HG03108 (cell line): Measurements from ENCODE around the gene BUD13.
"Not testable (repeated sequence)": the region's sequence is repeated elsewhere in the genome, so short reads cannot be mapped to it uniquely, and the experiment has no call there.

Source experiments
- ATAC-seq: cut with Tn5 transposase; IDR thresholded peaks from one replicate; pipeline ENCODE4 v1.9.1; 2021; ENCODE audit warnings: moderate library complexity; ENCODE audit not compliant: unreplicated experiment

The BUD13 gene

DNA sequence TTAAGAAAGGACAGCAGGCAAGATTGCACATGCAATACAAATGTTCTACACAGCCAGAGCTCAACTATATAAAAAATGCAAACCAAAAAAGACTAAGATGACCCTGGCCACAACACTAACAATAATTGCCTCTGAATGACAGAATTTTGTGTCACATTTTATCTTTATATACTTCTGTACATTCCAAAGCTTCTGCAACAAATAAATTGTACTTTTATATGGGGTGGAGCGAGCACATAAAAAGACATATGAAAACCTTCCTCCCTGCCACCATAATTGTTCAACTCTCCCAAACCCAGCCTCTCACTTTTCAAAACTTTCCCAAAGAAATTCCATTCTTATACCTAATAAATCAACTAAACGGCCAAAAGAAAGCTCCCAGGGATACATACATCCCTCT lies 10.7 kb downstream of the BUD13 start:
- ATAC-seq: no peak

DNA sequence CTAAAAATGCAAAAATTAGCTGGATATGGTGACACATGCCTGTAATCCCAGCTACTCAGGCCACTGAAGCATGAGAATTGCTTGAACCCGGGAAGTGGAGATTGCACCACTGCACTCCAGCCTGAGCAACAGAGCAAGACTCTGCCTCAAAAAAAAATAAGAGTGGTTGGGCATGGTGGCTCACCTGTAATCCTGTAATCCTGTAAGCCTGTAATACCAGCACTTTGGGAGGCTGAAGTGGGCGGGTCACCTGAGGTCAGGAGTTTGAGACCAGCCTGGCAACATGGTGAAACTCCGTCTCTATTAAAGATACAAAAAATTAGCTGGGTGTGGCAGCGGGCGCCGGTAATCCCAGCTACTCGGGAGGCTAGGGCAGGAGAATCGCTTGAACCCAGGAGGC lies 16.7 kb downstream of the BUD13 start:
- not testable (repeated sequence) for ATAC-seq

DNA sequence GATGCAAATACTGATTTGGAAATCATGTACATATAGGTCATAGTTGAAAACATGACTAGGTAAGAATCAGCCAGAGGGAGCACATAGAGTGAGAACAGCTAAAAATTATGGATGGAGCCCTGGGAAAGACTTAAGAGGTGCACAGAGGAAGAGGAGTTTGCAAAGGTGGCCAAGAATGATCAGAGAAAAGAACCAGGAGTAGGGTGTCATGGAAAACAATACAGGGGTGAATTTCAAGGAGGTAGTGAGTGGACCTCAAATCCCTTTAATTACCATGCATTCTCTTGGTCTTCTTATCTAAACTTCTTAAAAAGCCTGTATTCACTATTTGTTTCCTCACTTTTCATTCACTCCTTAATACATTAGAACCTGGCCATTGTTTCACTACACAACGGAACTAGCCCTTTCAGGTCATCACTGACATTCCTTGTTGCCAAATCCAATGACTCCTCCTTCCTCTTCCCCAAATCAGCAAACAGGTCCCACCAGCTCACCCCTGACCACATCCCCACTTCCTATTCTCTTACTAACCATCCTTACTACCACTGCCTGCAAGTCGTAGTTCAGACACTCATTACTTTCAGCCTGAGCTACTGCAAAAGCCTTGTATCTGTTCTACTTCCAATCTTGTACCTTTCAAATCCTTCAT lies 22.6 kb downstream of the BUD13 start:
- no peak for ATAC-seq

DNA sequence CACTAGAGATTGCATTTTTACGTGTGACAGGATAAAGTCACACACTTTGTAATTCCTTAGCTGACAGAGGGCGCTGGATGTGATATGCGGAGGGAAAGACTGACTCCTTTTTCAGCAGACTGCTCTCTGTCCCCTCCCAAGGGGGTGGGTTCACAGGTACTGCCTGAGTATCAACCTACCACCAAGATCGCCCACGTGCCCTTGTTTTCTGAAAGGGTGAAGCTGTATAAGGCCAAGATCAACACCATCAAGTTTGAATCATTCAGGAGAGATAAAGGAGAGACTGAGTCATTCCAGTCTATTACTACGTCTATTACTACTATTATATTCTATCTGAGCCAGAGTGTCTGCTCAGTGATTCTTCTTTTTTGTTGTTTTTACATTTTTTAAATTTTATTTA lies 30.7 kb downstream of the BUD13 start:
- ATAC-seq: no peak

DNA sequence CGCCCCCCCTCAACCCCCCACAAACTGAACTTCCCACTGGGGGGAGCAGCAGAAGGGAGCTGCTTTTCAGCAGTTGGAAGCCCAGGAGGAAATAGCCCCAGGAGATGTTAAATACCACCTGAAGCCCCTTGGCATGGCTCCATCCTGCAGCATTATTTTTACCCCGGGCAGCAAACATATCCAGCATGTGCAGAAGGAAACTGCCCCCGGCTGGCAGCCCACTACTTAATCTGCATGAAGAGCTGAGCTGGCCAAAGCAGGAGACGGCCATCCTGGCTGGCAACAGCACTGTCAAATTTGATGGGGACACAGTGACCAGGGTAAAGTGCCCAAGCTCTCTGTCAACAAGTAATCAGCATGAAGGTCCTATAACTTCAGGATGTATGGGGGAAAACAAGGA lies 32.0 kb downstream of the BUD13 start:
- ATAC-seq: no peak

DNA sequence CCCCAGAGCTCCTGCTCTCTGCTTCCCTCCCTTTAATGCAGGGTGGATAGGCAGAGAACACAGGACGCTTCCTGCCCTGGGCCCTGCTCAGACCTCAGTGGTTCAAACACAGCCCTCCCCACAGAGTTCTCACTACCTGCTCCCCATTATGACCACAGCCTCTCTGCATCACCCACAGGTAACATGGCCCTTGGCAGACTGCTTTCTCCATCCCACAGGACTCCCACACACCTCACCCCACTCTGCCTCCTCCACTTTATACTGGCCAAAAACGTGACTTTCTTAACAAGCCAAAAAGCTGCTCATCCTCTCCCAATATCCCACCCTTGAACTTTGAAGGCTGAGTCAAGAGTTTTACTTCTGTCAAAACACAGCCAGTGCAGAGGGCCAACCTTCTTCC lies 33.8 kb downstream of the BUD13 start:
- no peak for ATAC-seq

DNA sequence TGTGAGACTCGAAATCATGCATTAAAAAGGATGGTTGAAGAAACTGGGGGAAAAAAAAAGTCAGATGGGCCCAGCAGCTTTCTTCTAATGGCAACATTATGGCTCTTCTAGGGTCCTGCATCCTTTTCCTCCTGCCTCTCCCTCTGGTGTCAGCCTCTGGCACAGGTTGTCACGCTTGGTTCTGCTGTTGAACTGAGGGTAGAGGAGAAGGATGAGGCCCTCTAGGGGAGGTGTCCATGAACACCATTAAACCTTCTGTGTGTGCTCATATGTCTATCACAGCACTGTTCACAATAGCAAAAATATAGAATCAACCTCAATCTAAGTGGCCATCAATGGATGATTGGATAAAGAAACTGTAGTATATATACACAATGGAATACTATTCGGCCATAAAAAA lies 36.0 kb downstream of the BUD13 start:
- ATAC-seq: no peak

DNA sequence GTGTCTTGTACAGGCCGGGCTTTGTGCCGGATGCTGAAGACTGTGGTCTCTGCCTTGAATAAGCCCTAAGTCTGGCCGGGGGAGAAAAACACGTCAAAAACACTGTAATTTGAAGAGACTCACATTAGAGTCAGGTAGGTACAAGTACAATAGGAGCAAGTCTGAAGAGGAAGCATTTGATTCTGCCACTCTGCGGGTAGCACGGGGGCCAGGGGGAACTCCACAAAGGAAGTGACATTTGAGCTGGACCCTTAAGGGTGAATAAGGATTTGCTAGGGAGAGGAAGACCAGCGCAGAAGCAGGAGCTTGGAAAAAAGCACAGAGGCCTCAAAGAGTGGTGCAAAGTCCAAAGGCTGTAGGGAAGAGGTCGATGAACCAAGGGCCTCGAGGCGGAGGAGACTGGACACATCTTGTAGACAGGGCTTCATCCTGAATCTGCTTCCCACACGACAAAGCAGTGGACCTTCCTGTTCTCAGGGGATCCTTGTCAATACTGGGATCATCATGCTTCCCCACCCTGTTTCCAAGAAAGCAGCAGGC lies 38.7 kb downstream of the BUD13 start:
- ATAC-seq: no peak

DNA sequence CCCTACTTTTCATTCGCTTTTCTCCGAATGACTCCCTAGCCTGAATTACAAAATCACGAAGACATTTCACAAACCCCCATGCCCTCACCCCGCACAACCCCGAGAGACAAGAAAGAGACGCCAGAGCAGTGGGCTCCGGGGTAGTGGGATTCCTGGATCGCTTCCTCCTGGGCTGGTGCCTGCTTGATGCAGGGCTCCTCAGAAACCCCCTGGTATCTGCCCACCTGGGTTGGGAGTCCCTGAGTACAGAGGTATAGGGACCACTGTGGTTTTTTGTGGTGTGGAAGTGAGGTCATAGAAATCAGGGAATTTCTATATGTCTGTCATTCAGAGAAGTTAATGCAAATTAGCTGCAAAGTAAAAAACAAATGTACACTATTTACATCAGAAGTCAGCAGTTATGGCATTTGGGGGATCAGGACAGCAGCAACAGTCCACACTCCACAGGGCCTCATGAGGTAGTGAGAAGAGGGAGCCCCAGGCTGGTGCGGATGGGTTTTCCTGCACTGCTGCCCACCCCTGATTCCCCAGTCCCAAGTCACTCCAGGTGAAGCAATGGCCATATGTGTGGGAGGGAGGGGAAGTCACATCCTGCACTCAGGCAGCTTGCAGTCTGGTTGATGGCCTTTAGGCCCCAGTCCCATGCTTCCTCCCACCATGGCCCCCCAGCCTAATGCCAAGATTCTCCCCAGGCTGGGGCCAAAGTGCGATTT lies 39.6 kb downstream of the BUD13 start:
- no peak for ATAC-seq

DNA sequence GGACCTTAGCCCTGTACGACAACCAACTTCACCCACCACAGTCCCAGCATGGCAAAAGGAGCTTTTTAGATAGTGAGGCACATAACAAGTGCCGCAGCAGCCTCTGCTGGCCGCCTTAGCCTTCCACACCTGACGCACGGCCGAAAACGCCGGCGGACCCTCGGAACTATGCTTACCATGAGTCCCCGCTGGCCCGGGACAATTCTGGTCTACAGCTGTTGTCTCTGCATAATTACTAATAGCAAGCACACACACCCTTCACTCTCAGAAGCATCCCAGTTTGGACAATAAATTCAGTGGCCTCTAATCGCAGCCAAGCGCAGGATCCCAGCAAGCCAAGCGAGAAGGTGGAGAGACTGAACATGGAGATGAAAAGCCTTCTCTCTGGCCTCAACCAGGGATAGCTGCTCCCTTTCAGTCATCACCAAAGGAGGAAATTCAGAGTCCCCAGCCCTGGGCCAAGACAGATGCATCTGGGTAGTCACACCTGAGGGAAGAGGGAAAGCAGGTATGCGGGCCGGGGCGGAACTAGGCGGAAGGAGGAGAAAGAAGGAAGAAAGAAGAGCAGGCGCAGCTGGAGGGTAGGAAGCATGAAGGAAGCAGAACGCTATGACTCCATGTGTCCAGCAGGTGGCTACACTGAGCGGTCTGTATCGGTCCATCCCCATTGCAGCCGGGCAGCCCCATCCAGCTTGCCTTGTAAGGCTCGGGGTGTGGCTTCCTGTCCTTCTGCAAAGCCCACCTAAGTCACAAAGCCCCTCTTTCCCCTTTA lies 40.3 kb downstream of the BUD13 start:
- peak; percentile 82 for ATAC-seq

DNA sequence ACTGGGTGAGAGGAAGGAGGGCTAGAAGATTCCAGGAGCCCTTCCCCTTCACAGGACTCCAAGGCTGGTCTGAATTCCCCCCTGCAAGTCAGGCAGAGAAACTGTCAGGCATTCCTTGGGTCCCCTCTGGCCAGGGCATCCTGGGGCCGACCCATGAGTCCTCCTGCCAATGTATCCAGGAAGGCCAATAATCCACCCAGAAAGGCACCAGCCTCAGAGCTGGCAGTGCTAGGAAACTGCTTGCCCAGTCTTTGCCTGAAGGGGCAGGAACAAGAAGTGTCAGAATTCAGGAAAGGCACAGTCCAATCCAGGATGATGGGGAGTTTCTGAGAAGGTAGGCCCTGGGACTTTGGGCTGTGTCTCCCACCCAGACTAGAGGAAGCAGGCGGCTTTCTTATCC lies 41.0 kb downstream of the BUD13 start:
- no peak for ATAC-seq

DNA sequence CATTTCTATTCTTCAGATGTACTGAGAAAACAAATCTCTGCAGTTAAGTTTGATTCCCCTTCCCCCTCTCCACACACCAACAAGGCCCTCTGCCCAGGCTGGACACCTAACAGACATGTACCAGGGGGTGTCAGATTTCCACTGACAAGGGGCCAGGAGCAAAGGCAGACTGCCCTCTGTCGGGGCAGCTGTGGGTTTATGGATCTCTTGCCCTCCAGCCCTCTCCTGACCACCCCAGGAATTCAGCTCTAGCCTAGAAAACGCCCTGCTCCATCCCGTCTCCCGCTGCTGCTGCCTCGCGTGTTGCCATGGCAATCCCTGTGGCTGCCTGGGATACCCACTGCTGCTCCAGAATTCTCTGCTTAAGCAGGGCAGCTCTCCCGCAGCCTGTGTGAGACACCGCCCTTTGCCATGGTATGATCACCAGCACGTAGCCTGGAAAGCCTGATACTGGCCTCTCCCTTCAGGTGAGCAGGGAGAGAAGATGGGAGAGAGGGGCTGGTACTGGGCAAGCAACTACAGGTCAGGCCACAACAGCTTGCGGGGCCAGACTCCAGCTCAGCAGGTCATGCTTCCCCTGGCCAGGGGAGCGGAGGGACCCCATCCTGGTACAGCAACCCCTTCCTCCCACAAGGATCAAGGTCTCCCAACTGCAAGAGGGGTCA lies 41.6 kb downstream of the BUD13 start:
- no peak for ATAC-seq

DNA sequence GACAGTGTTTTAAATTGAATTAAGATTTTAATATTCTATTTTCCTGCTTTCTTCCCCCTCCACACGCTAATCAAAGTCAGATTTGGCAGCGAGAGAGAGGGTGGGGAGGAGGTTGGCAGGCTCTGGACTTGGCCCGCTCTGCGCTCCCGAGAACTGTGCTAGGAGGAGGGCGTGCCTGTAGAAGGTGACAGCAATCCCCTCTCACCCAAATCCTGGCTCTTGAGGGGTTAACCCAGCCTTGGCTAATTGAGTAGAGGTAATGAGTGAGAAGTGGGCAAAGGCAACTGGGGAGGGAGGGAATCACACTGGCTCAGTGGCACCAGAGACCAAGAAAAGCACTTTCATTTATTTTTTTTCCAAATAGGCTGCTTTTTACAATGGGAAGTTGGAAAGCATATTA lies 42.2 kb downstream of the BUD13 start:
- no peak for ATAC-seq

DNA sequence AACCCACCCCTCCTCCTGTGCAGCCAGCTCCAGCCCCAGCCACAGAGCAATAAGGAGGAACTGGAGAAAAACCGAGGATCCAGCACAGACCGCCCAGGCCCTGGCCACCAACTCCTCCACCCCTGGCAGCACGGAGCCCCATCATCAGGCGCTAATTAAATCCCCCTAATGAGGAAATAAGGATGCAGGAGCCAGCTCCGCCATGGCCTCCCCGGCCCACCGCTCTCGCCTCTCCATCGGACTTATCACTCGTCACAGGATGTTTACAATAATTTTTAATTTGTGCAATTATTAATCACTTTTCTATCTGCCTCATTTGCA lies 42.6 kb downstream of the BUD13 start:
- no peak for ATAC-seq

DNA sequence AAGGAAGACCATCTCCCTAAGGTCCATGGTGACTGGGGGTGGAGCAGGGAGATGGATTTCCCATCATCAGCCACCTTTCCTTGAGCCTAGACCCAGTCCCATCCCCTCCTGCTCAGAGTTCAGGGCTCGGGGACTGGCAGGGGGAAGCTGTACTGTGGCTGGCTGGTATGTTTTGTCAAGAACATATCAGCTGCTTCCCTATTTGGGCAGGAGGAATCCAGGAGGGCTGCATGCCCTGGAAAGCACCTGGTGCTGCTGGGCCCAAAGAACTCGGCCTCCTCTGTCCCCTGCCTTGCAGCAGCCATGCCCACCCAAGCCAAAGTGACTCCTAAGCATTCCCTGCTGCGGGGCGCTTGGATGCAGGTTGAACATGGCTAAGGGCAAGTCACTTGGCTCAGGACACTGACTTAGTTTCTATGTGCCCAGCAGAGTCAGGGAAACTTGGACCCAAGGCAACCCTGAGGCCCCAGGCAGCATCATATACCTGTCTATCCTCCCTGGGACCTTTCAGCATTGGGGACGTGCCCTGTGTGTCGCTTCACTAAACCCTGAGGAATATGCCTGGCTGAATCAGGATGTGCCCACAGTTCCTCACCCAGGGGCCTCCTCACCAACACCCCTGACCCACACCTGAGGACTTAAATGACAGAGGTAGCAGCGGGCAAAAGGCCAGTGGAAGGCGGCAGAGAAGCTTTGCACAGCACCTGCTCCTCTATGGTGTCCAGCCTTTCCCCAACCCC lies 43.1 kb downstream of the BUD13 start:
- ATAC-seq: no peak

DNA sequence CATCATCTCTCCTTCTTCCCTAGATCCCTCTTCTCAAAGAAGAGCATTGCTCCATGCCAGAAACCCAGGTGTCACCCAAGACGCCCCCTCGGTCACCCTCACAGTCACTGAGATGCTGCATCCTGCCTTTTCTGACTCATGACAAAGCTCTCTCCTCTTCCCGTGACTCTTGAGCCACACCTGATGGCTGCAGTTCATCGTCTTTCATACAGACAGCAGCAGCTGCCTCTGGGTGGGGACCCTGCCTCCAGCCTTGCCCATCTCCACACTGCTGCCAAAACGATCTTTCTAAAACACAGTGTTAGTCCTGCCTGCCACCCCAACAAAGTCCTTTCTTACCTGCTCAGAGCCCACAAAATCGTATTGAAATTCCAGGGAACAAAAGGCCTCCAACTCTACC lies 44.8 kb downstream of the BUD13 start:
- no peak for ATAC-seq

DNA sequence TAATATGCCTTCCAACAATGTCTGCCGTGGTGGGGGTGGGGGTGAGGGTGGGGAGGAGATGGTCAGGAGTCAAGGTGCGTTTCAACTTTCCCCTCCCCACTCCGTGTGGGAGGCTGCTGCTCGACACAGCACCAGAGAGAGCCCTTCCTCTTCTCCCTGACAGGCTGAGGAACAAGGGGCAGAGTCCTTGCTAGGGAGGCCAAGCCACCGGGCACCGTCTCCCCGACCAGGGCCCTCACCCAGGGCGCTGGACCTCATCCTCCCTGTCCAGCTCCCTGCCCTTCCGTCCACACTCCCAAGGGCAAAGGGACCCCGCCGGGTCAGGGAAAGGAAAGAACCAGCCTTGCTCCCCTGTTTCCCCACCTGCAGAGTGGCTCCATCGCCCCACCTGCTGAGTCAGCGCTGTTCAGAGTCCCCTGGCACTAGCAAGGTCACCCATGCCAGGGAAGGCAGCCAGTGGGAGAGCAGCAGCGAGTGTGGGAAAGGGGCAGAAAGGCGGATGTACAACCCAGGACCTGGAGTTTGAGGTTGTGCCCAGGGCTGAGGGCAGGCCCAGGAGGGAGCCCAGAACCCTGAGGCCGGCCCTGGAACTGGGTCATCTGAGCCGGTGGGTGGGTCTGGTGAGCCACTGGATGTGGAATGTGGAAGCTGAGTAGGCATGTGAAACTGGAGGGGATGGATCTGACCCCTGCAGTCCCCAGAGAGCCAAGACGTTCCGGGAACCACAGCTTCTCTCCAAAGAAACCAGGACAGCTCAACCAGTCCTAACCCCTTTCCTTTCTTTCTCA lies 47.2 kb downstream of the BUD13 start:
- no peak for ATAC-seq

DNA sequence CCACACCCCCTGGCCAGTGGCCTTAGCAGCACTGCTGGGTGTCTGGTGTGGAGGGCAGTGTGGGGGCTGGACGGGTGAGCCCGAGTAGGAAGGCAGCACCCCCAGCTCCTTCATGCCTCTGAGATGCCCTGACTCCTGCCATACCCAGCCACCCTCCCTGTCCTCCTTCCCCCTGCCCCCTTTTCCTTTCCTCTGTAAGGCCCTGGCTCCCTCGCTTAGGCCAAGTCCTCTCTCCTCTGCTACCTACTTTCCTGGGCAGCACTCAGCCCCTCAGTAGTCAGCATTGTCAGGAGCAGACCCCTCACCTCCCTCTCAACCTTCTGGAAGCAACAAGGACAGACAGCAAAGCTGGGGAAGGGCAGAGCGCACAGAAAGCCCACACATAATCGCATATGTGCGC lies 48.0 kb downstream of the BUD13 start:
- ATAC-seq: no peak

DNA sequence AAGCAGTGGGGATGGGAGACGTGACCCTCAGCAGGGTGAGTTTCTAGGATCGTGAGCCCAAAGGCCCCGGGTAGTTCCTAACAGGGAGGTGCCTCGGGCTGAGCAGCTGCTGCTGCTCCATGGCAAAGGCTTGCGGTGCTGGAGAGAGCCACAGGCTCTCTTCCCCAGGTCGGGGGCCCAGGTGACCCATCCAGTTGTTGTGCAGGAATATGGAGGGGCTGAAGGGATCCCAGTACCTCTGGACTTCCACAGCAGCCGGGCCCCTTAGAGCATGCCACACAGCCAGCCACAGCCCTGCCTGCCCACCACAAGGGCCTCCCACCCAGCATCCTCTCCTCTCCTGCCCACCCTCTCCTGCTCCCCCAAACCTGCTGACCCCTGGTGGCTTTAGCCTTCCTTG lies 49.3 kb downstream of the BUD13 start:
- ATAC-seq: no peak

DNA sequence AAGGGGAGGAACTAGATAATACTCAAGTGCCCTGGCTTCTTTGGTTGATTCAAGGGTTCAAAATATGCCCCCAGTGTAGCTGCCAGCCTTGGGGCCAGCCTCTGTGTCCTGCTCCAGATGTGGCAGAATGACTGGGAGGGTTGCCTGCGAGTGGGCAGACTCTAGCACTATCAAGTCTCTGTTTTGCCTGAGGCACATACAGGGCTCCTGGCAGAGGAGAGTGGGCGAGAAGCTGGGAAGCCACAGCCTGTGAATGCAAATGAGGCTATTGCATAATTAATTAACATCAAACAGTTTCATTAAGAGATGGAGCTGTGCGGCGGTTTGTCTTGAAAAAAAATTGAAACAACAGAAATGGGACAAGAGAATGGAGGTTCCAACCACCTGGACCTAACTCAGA lies 50.8 kb downstream of the BUD13 start:
- ATAC-seq: no peak
